Thoracic aorta (tissue), 2 donors: ENCODE measurements around the gene CEP128. TPM values are rescaled to one million over a fixed set of nuclear protein-coding genes. Genes with fewer than 3 reads are reported as not detected.

ENCODE experiments used
- ATAC-seq: fragments of 150-250 bp; one replicate; pipeline ENCODE4 v1.8.0; 2017; ENCODE audit warnings: low read depth; ENCODE audit not compliant: insufficient number of reproducible peaks, low FRiP score
- DNase-seq: peaks from one replicate; pipeline ENCODE4 v3.0.0-alpha.2; 2020; ENCODE audit warnings: low spot score
- H3K27ac ChIP-seq, 2 donors: fragments of 200-600 bp; sonication (generic); 1 replicate in 1 of 2; 2 replicates in 1 of 2; pipeline ENCODE4 v1.5.1; 2016; ENCODE audit warnings: mild to moderate bottlenecking in 2 of 2, moderate library complexity in 2 of 2
- H3K27me3 ChIP-seq: fragments of 200-600 bp; sonication (generic); replicated peaks from 2 replicates; pipeline ENCODE4 v1.6.0; 2016; ENCODE audit warnings: mild to moderate bottlenecking; ENCODE audit not compliant: insufficient read depth
- H3K36me3 ChIP-seq: fragments of 200-600 bp; sonication (generic); one replicate; pipeline ENCODE4 v1.5.1; 2016
- H3K4me1 ChIP-seq, 2 donors: fragments of 200-600 bp; sonication (generic); 1 replicate in 1 of 2; 2 replicates in 1 of 2; pipeline versions ENCODE4 v1.5.1 to v1.6.0; 2016; ENCODE audit warnings: low read depth in 2 of 2, mild to moderate bottlenecking in 1 of 2; ENCODE audit not compliant: control insufficient read depth in 1 of 2
- H3K4me3 ChIP-seq: fragments of 200-600 bp; sonication (generic); 2 replicates; pipeline ENCODE4 v1.5.1; 2016; ENCODE audit warnings: mild to moderate bottlenecking
- H3K9me3 ChIP-seq: fragments of 200-600 bp; sonication (generic); 2 replicates; pipeline ENCODE4 v1.5.1; 2016
- total RNA-seq, 2 donors: library from RNA; depleted of rRNA; stranded (reverse); fragments of >200 nt; gene quantifications; one replicate each; pipeline versions ENCODE4 v1.1.0 to v1.2.3, GENCODE V29; 2016
- TF ChIP-seq, protein P1 (sequence below): fragments of 200-600 bp; sonication (generic); IDR thresholded peaks from one replicate; pipeline ENCODE4 v1.5.1; 2019; ENCODE audit warnings: antibody characterized with exemption

The CEP128 gene
- total RNA-seq, 2 donors from 2014 or later = 2.1 to 4.7 TPM

DNA sequence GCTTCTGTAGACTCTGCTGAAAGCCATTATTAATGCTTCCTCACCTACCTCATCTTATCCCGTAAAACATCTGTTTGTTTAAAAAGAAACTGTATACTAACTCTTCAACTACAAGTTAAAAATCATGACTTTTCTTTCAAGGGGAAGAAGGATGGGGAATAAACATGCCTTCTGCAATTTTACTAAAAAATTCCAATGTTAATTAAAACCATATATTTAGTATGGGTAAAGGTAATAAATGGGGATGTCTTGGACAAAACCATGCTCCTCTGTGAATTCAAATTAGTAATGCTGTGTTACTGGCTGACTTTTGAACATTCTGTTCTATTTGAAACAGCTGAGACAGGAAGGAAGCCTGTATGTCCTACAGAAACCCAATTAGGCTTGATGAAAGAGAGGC is 419.1 kb downstream of the CEP128 start:
- no peak for DNase-seq
- no peaks in the 10 kb centered on the region for H3K27me3 ChIP-seq
- no peak overlapping the region for H3K4me3 ChIP-seq
- H3K27ac ChIP-seq = no peak overlapping the region
- no peak for ATAC-seq
- TF ChIP-seq, protein P1, sequence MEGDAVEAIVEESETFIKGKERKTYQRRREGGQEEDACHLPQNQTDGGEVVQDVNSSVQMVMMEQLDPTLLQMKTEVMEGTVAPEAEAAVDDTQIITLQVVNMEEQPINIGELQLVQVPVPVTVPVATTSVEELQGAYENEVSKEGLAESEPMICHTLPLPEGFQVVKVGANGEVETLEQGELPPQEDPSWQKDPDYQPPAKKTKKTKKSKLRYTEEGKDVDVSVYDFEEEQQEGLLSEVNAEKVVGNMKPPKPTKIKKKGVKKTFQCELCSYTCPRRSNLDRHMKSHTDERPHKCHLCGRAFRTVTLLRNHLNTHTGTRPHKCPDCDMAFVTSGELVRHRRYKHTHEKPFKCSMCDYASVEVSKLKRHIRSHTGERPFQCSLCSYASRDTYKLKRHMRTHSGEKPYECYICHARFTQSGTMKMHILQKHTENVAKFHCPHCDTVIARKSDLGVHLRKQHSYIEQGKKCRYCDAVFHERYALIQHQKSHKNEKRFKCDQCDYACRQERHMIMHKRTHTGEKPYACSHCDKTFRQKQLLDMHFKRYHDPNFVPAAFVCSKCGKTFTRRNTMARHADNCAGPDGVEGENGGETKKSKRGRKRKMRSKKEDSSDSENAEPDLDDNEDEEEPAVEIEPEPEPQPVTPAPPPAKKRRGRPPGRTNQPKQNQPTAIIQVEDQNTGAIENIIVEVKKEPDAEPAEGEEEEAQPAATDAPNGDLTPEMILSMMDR = no peak
- H3K9me3 ChIP-seq = no peaks in the 10 kb centered on the region
- H3K4me1 ChIP-seq = peaks cover 0 to 3% of the 10 kb centered on the region in 2 donors
- H3K36me3 ChIP-seq = no peaks in the 10 kb centered on the region

DNA sequence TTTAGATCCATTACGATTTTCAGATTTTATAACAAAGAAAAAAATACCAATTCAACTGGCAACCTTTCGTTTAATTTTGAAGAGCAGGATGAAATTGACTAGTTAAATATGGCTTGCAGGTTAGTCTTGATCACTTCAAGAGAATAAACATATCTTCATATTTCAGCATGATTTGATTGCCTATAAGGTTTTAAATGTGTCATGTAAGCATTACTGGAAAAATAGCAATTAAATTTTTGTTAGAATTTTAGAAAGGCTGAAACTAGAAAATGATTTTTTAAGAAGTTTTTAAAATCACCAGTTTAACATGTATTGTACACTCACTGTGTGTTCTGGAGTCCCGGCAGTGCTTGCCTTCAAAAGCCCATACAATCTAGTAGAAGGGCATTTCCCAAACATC is 420.1 kb downstream of the CEP128 start:
- no peak for ATAC-seq
- no peaks in the 10 kb centered on the region for H3K36me3 ChIP-seq
- DNase-seq = no peak
- H3K27ac ChIP-seq = no peak overlapping the region
- peaks cover 0 to 3% of the 10 kb centered on the region in 2 donors for H3K4me1 ChIP-seq
- no peak overlapping the region for H3K4me3 ChIP-seq
- no peaks in the 10 kb centered on the region for H3K27me3 ChIP-seq
- no peaks in the 10 kb centered on the region for H3K9me3 ChIP-seq
- TF ChIP-seq, protein P1 = no peak

DNA sequence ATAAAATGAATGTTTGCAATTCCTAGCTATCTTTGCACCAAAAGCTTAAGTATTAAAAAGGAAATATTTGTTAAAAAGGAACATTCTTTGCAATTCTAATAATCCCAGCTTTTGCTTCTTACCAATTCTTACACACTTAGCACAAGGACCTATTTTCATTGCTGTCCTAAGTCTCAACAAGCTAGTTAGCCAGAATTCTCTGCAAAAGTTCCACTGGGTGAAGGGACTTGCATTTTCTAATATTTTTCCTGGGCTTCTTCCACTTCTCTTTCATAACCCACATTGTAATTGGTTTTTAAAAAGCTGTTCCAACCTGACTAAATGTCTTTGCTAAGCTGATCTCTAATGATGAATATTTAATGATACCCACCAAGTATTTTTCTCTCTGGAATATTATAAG is 422.5 kb downstream of the CEP128 start:
- no peaks in the 10 kb centered on the region for H3K27me3 ChIP-seq
- H3K4me1 ChIP-seq = peaks cover 0 to 3% of the 10 kb centered on the region in 2 donors
- no peaks in the 10 kb centered on the region for H3K36me3 ChIP-seq
- DNase-seq = no peak
- no peaks in the 10 kb centered on the region for H3K9me3 ChIP-seq
- H3K27ac ChIP-seq = no peak overlapping the region
- TF ChIP-seq, protein P1 = no peak
- no peak overlapping the region for H3K4me3 ChIP-seq
- no peak for ATAC-seq

GRCh38 chr14:80518173-80518572 is 423.4 kb downstream of the CEP128 start:
- Histone ChIP-seq H3K27me3 (no peaks in the 10 kb centered on the region), H3K27ac (no peak overlapping the region), H3K4me3 (no peak overlapping the region), H3K9me3 (no peaks in the 10 kb centered on the region), H3K36me3 (no peaks in the 10 kb centered on the region), H3K4me1 (peaks cover 0 to 2% of the 10 kb centered on the region in 2 donors)
- ATAC-seq (no peak), DNase-seq (no peak)
- TF ChIP-seq, protein P1 = no peak

GRCh38 chr14:80507292-80507869 is 434.2 kb downstream of the CEP128 start:
- TF ChIP-seq, protein P1 = no peak
- no peak for ATAC-seq
- Histone ChIP-seq H3K27ac (no peak overlapping the region), H3K36me3 (no peaks in the 10 kb centered on the region), H3K9me3 (no peaks in the 10 kb centered on the region), H3K27me3 (no peaks in the 10 kb centered on the region), H3K4me3 (no peak overlapping the region), H3K4me1 (no peaks in the 10 kb centered on the region)
- no peak for DNase-seq
